ENCODE measurements around the gene RCBTB2.

GRCh38 chr13:48477191-48477855 is 55.6 kb downstream of the RCBTB2 start:
- TF ChIP-seq CTCF (IDR thresholded peaks at IDR 0.05; ENCODE audit: low read depth, low read length) (no peak), EZH2phosphoT487 (IDR thresholded peaks at IDR 0.05; ENCODE audit: low read depth) (no peak)

All from OCI-LY3 (cell line).